Measurements from ENCODE around the gene ARHGEF11. TPM values are rescaled to one million over a fixed set of nuclear protein-coding genes. Genes with fewer than 3 reads are reported as not detected.

The ARHGEF11 gene
- total RNA-seq, 6 donors from 2014 or later = 39.2 to 170 (median 50.9) TPM

GRCh38 chr1:157001304-157001703 lies 44.2 kb downstream of the ARHGEF11 start:
- ATAC-seq (ENCODE audit: low FRiP score in 2 of 2) (no peak), DNase-seq (no peak)
- H3K27me3 ChIP-seq = no peaks in the 10 kb centered on the region
- H3K4me1 ChIP-seq = peaks cover 0 to 9% (median 4%) of the 10 kb centered on the region in 4 donors
- no peak overlapping the region for H3K4me3 ChIP-seq
- 92 to 100% methylated on average over 1 of the region's 1 CpG for WGBS, 2 donors
- H3K27ac ChIP-seq = no peak overlapping the region
- no peaks in the 10 kb centered on the region for H3K9me3 ChIP-seq
- no peaks in the 10 kb centered on the region for H3K36me3 ChIP-seq
- TF ChIP-seq EP300 (IDR thresholded peaks at IDR 0.05) (no peak), POLR2A (IDR thresholded peaks at IDR 0.05) (no peak), POLR2AphosphoS5 (IDR thresholded peaks at IDR 0.05) (no peak), CTCF (IDR thresholded peaks at IDR 0.05) (no peak)

DNA sequence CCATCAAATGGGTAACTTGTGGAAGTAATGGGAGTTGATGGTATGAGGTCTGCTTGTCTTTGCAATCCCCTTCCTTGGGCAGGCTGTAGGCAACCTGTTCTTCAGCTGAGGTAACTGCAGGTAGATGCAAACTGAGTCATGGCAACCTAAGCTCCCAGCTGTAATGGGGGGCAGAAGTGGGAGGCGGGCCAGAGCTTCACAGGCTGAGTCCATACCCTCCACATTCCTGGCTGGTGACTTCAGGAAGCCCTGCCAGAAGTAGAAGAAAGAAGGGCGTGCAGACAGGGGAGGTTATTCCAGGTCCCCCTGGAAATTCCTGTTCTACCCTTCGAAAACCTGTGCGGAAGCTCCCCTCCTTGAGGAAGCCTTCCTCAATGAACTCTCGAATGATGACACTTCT lies 44.9 kb downstream of the ARHGEF11 start:
- peaks cover 0 to 9% (median 4%) of the 10 kb centered on the region in 4 donors for H3K4me1 ChIP-seq
- WGBS, 2 donors = 83 to 92% methylated on average over 5 of the region's 5 CpGs
- DNase-seq = no peak
- no peak overlapping the region for H3K4me3 ChIP-seq
- no peak for ATAC-seq (ENCODE audit: low FRiP score in 2 of 2)
- no peaks in the 10 kb centered on the region for H3K27me3 ChIP-seq
- H3K27ac ChIP-seq = no peak overlapping the region
- no peaks in the 10 kb centered on the region for H3K36me3 ChIP-seq
- TF ChIP-seq POLR2A (IDR thresholded peaks at IDR 0.05) (no peak), CTCF (IDR thresholded peaks at IDR 0.05) (no peak), EP300 (IDR thresholded peaks at IDR 0.05) (no peak), POLR2AphosphoS5 (IDR thresholded peaks at IDR 0.05) (no peak)
- H3K9me3 ChIP-seq = no peaks in the 10 kb centered on the region

- Histone ChIP-seq H3K4me3 (no peak overlapping the region), H3K36me3 (no peaks in the 10 kb centered on the region), H3K27me3 (no peaks in the 10 kb centered on the region), H3K9me3 (no peaks in the 10 kb centered on the region), H3K27ac (no peak overlapping the region), H3K4me1 (peaks cover 0 to 3% (median under 1%) of the 10 kb centered on the region in 4 donors)
- no peak for ATAC-seq (ENCODE audit: low FRiP score in 2 of 2)
- DNase-seq = no peak
- TF ChIP-seq POLR2AphosphoS5 (IDR thresholded peaks at IDR 0.05) (no peak), EP300 (IDR thresholded peaks at IDR 0.05) (no peak), POLR2A (IDR thresholded peaks at IDR 0.05) (no peak), CTCF (IDR thresholded peaks at IDR 0.05) (no peak)
- WGBS, 2 donors = 74 to 75% methylated on average over 9 of the region's 9 CpGs
Measured at GRCh38 chr1:156999596-157000320, 45.8 kb downstream of the ARHGEF11 start.

- no peak for ATAC-seq (ENCODE audit: low FRiP score in 2 of 2)
- H3K27ac ChIP-seq = no peak overlapping the region
- H3K4me1 ChIP-seq = no peaks in the 10 kb centered on the region
- WGBS, 2 donors = 85 to 90% methylated on average over 7 of the region's 7 CpGs
- H3K27me3 ChIP-seq = no peaks in the 10 kb centered on the region
- H3K4me3 ChIP-seq = no peak overlapping the region
- H3K36me3 ChIP-seq = no peaks in the 10 kb centered on the region
- TF ChIP-seq POLR2A (IDR thresholded peaks at IDR 0.05) (no peak), CTCF (IDR thresholded peaks at IDR 0.05) (no peak), POLR2AphosphoS5 (IDR thresholded peaks at IDR 0.05) (no peak), EP300 (IDR thresholded peaks at IDR 0.05) (no peak)
- H3K9me3 ChIP-seq = no peaks in the 10 kb centered on the region
- DNase-seq = no peak
Measured at GRCh38 chr1:156998840-156999500, 46.6 kb downstream of the ARHGEF11 start.

Data from upper lobe of left lung (tissue), 6 donors.